Thoracic aorta (tissue), 2 donors: Measurements from ENCODE around the gene SSBP4. TPM values are rescaled to one million over a fixed set of nuclear protein-coding genes. Genes with fewer than 3 reads are reported as not detected.

Experiments
- ATAC-seq: fragments of 150-250 bp; one replicate; pipeline ENCODE4 v1.8.0; 2017; ENCODE audit warnings: low read depth; ENCODE audit not compliant: insufficient number of reproducible peaks, low FRiP score
- DNase-seq: peaks from one replicate; pipeline ENCODE4 v3.0.0-alpha.2; 2020; ENCODE audit warnings: low spot score
- H3K27ac ChIP-seq, 2 donors: fragments of 200-600 bp; sonication (generic); 1 replicate in 1 of 2; 2 replicates in 1 of 2; pipeline ENCODE4 v1.5.1; 2016; ENCODE audit warnings: mild to moderate bottlenecking in 2 of 2, moderate library complexity in 2 of 2
- H3K27me3 ChIP-seq: fragments of 200-600 bp; sonication (generic); replicated peaks from 2 replicates; pipeline ENCODE4 v1.6.0; 2016; ENCODE audit warnings: mild to moderate bottlenecking; ENCODE audit not compliant: insufficient read depth
- H3K36me3 ChIP-seq: fragments of 200-600 bp; sonication (generic); one replicate; pipeline ENCODE4 v1.5.1; 2016
- H3K4me1 ChIP-seq, 2 donors: fragments of 200-600 bp; sonication (generic); 1 replicate in 1 of 2; 2 replicates in 1 of 2; pipeline versions ENCODE4 v1.5.1 to v1.6.0; 2016; ENCODE audit warnings: low read depth in 2 of 2, mild to moderate bottlenecking in 1 of 2; ENCODE audit not compliant: control insufficient read depth in 1 of 2
- H3K4me3 ChIP-seq: fragments of 200-600 bp; sonication (generic); 2 replicates; pipeline ENCODE4 v1.5.1; 2016; ENCODE audit warnings: mild to moderate bottlenecking
- H3K9me3 ChIP-seq: fragments of 200-600 bp; sonication (generic); 2 replicates; pipeline ENCODE4 v1.5.1; 2016
- CTCF ChIP-seq: fragments of 200-600 bp; sonication (generic); IDR thresholded peaks from one replicate; pipeline ENCODE4 v1.5.1; 2019; ENCODE audit warnings: antibody characterized with exemption
- total RNA-seq, 2 donors: library from RNA; depleted of rRNA; stranded (reverse); fragments of >200 nt; gene quantifications; one replicate each; pipeline versions ENCODE4 v1.1.0 to v1.2.3, GENCODE V29; 2016

Gene SSBP4
- total RNA-seq, 2 donors from 2014 or later, result 87.7 to 94.9 TPM

- H3K9me3 ChIP-seq, result no peaks in the 10 kb centered on the region
- H3K27me3 ChIP-seq, result no peaks in the 10 kb centered on the region
- H3K36me3 ChIP-seq, result no peaks in the 10 kb centered on the region
- ATAC-seq, result peak; percentile 4
- H3K4me1 ChIP-seq, result peaks cover 26 to 68% of the 10 kb centered on the region in 2 donors
- H3K4me3 ChIP-seq, result peak overlapping the region; percentile 79
- TF ChIP-seq CTCF, result no peak
- H3K27ac ChIP-seq, result peak overlapping the region; percentile 94 to 96
- DNase-seq, result peak; percentile 82
Observed at GRCh38 chr19:18416778-18417249, 2.4 kb upstream of the SSBP4 start.

- no peak for DNase-seq
- ATAC-seq, result peak; percentile 13
- peaks cover 26 to 72% of the 10 kb centered on the region in 2 donors for H3K4me1 ChIP-seq
- H3K27ac ChIP-seq, result peak overlapping the region; percentile 94 to 96
- H3K4me3 ChIP-seq, result peak overlapping the region; percentile 79
- TF ChIP-seq CTCF, result no peak
- H3K9me3 ChIP-seq, result no peaks in the 10 kb centered on the region
- no peaks in the 10 kb centered on the region for H3K36me3 ChIP-seq
- no peaks in the 10 kb centered on the region for H3K27me3 ChIP-seq
Observed at GRCh38 chr19:18417250-18418028, 1.8 kb upstream of the SSBP4 start.

GRCh38 chr19:18418029-18418482, 1.1 kb upstream of the SSBP4 start:
- Histone ChIP-seq H3K4me3 (peak overlapping the region; percentile 79), H3K36me3 (no peaks in the 10 kb centered on the region), H3K27ac (peak overlapping the region; percentile 94 to 96), H3K4me1 (peaks cover 26 to 77% of the 10 kb centered on the region in 2 donors), H3K27me3 (no peaks in the 10 kb centered on the region), H3K9me3 (no peaks in the 10 kb centered on the region)
- DNase-seq (no peak), ATAC-seq (no peak)
- no peak for TF ChIP-seq CTCF

GRCh38 chr19:18418483-18419194, 559 bp upstream of the SSBP4 start:
- peaks cover 26 to 82% of the 10 kb centered on the region in 2 donors for H3K4me1 ChIP-seq
- DNase-seq (no peak), ATAC-seq (no peak)

More at GRCh38 chr19:18418483-18419194, 559 bp upstream of the SSBP4 start:
- Histone ChIP-seq H3K36me3 (no peaks in the 10 kb centered on the region), H3K9me3 (no peaks in the 10 kb centered on the region), H3K4me3 (peak overlapping the region; percentile 79), H3K27ac (peak overlapping the region; percentile 94 to 96), H3K27me3 (no peaks in the 10 kb centered on the region)
- TF ChIP-seq CTCF, result no peak
